MM.1S (cell line): ENCODE measurements around the gene GPR139.

Source experiments
- DNase-seq: peaks from one replicate; pipeline ENCODE4 v3.0.0-alpha.2; 2015
- H2AFZ ChIP-seq: fragments of 300-600 bp; sonication (generic); 2 replicates; pipeline ENCODE4 v1.6.0; 2016; ENCODE audit warnings: antibody characterized with exemption, low read length
- H3F3A ChIP-seq: fragments of 300-600 bp; sonication (generic); 2 replicates; pipeline ENCODE4 v1.6.1; 2016; ENCODE audit warnings: mild to moderate bottlenecking, antibody characterized with exemption, low read length, moderate library complexity, mixed read lengths; ENCODE audit not compliant: insufficient read depth
- H3K27ac ChIP-seq: fragments of 300-600 bp; sonication (generic); 2 replicates; pipeline ENCODE4 v1.5.1; 2016; ENCODE audit warnings: mild to moderate bottlenecking, low read length
- H3K27me3 ChIP-seq: fragments of 300-600 bp; sonication (generic); replicated peaks from 2 replicates; pipeline ENCODE4 v1.6.0; 2016; ENCODE audit warnings: low read length; ENCODE audit not compliant: insufficient read depth
- H3K36me3 ChIP-seq: fragments of 300-600 bp; sonication (generic); replicated peaks from 2 replicates; pipeline ENCODE4 v1.6.1; 2016; ENCODE audit warnings: mild to moderate bottlenecking, low read length, mixed read lengths; ENCODE audit not compliant: insufficient read depth
- H3K4me1 ChIP-seq: fragments of 300-600 bp; sonication (generic); 2 replicates; pipeline ENCODE4 v1.6.1; 2016; ENCODE audit warnings: low read length, mixed read lengths
- H3K4me2 ChIP-seq: fragments of 300-600 bp; sonication (generic); 2 replicates; pipeline ENCODE4 v1.6.0; 2016; ENCODE audit warnings: low read depth, low read length
- H3K4me3 ChIP-seq: fragments of 300-600 bp; sonication (generic); 2 replicates; pipeline ENCODE4 v1.5.1; 2016; ENCODE audit warnings: low read length, mixed read lengths
- H3K79me2 ChIP-seq: fragments of 300-600 bp; sonication (generic); 2 replicates; pipeline ENCODE4 v1.6.1; 2016; ENCODE audit warnings: mixed run types, low read length, mixed read lengths
- H3K9ac ChIP-seq: fragments of 300-600 bp; sonication (generic); 2 replicates; pipeline ENCODE4 v1.6.1; 2016; ENCODE audit warnings: low read length, mixed read lengths
- H3K9me2 ChIP-seq: fragments of 300-600 bp; sonication (generic); replicated peaks from 2 replicates; pipeline ENCODE4 v1.6.1; 2016; ENCODE audit warnings: mild to moderate bottlenecking, low read length, mixed read lengths; ENCODE audit not compliant: insufficient read depth
- H3K9me3 ChIP-seq: fragments of 300-600 bp; sonication (generic); replicated peaks from 2 replicates; pipeline ENCODE4 v1.6.1; 2016; ENCODE audit warnings: mild to moderate bottlenecking, low read length, mixed read lengths; ENCODE audit not compliant: insufficient read depth
- H4K20me1 ChIP-seq: fragments of 300-600 bp; sonication (generic); 2 replicates; pipeline ENCODE4 v1.6.1; 2016; ENCODE audit warnings: mild to moderate bottlenecking, low read length, moderate library complexity, mixed read lengths; ENCODE audit not compliant: insufficient read depth
- CTCF ChIP-seq: fragments of 300-600 bp; sonication (generic); IDR thresholded peaks from 2 replicates; pipeline ENCODE4 v1.5.1; 2016; ENCODE audit warnings: antibody characterized with exemption, low read length, mixed read lengths
- EZH2 ChIP-seq: fragments of 300-600 bp; sonication (generic); optimal IDR thresholded peaks from 2 replicates; pipeline ENCODE3; 2017; ENCODE audit warnings: low read depth, mild to moderate bottlenecking, antibody characterized with exemption, low read length, mixed read lengths
- EZH2phosphoT487 ChIP-seq: fragments of 300-600 bp; sonication (generic); IDR thresholded peaks from 2 replicates; pipeline ENCODE4 v1.6.1; 2018; ENCODE audit warnings: antibody characterized with exemption, low read length

GPR139 gene

GRCh38 chr16:20064520-20064919 is 9.2 kb downstream of the GPR139 start:
- Histone ChIP-seq H3K27ac (no peak overlapping the region), H3K9ac (no peak overlapping the region), H3K79me2 (no peaks in the 10 kb centered on the region), H3K9me2 (no peaks in the 10 kb centered on the region), H3F3A (no peaks in the 10 kb centered on the region), H2AFZ (no peak overlapping the region), H4K20me1 (no peaks in the 10 kb centered on the region), H3K27me3 (no peaks in the 10 kb centered on the region), H3K9me3 (no peaks in the 10 kb centered on the region), H3K4me1 (no peaks in the 10 kb centered on the region), H3K4me3 (no peak overlapping the region), H3K4me2 (no peak overlapping the region), H3K36me3 (no peaks in the 10 kb centered on the region)
- TF ChIP-seq EZH2 (no peak), EZH2phosphoT487 (no peak), CTCF (no peak)
- no peak for DNase-seq

- Histone ChIP-seq H2AFZ (no peak overlapping the region), H3K4me1 (no peaks in the 10 kb centered on the region), H3K9me3 (no peaks in the 10 kb centered on the region), H3K79me2 (no peaks in the 10 kb centered on the region), H3K4me2 (no peak overlapping the region), H3K27me3 (no peaks in the 10 kb centered on the region), H4K20me1 (no peaks in the 10 kb centered on the region), H3K4me3 (no peak overlapping the region), H3K9me2 (no peaks in the 10 kb centered on the region), H3K27ac (no peak overlapping the region), H3K9ac (no peak overlapping the region), H3F3A (no peaks in the 10 kb centered on the region), H3K36me3 (no peaks in the 10 kb centered on the region)
- TF ChIP-seq EZH2phosphoT487 (no peak), CTCF (no peak), EZH2 (no peak)
- no peak for DNase-seq
Measured at GRCh38 chr16:20061132-20061531, 12.6 kb downstream of the GPR139 start.

- no peaks in the 10 kb centered on the region for H4K20me1 ChIP-seq
- no peaks in the 10 kb centered on the region for H3K9me3 ChIP-seq
- no peaks in the 10 kb centered on the region for H3K4me1 ChIP-seq
- H3K36me3 ChIP-seq, result no peaks in the 10 kb centered on the region
- TF ChIP-seq EZH2phosphoT487 (no peak), EZH2 (no peak), CTCF (no peak)
- no peaks in the 10 kb centered on the region for H3F3A ChIP-seq
- no peak overlapping the region for H3K4me2 ChIP-seq
- no peak overlapping the region for H3K9ac ChIP-seq
- H3K27ac ChIP-seq, result no peak overlapping the region
- no peak overlapping the region for H3K4me3 ChIP-seq
- H2AFZ ChIP-seq, result no peak overlapping the region
- no peaks in the 10 kb centered on the region for H3K9me2 ChIP-seq
- DNase-seq, result no peak
- H3K79me2 ChIP-seq, result no peaks in the 10 kb centered on the region
- no peaks in the 10 kb centered on the region for H3K27me3 ChIP-seq
Measured at GRCh38 chr16:20056436-20056835, 17.3 kb downstream of the GPR139 start.
